HepG2 (cell line): ENCODE data around the gene SEMA3F. TPM values are rescaled to one million over a fixed set of nuclear protein-coding genes. Genes with fewer than 3 reads are reported as not detected.

Experiments
- ATAD3A ChIP-seq: sonication (generic); formaldehyde crosslinking; IDR thresholded peaks from 2 replicates; pipeline ENCODE4 v1.4.0; 2020; ENCODE audit warnings: missing genetic modification reagents
- FOSL2 ChIP-seq: sonication (generic); formaldehyde crosslinking; IDR thresholded peaks from 2 replicates; pipeline ENCODE4 v1.4.0; 2020; ENCODE audit warnings: missing genetic modification reagents
- FOXJ3 ChIP-seq: sonication (generic); formaldehyde crosslinking; IDR thresholded peaks from 2 replicates; pipeline ENCODE4 v1.4.0; 2020; ENCODE audit warnings: missing genetic modification reagents, mild to moderate bottlenecking, borderline replicate concordance
- GLI4 ChIP-seq: sonication (generic); formaldehyde crosslinking; IDR thresholded peaks from 2 replicates; pipeline ENCODE4 v1.5.1; 2020; ENCODE audit warnings: missing genetic modification reagents, mild to moderate bottlenecking, moderate library complexity, borderline replicate concordance
- JUNB ChIP-seq: sonication (generic); formaldehyde crosslinking; IDR thresholded peaks from 2 replicates; pipeline ENCODE4 v1.8.0; 2022; ENCODE audit warnings: missing genetic modification reagents, mild to moderate bottlenecking, borderline replicate concordance
- KDM1A ChIP-seq: IDR thresholded peaks from 2 replicates; pipeline ENCODE4 v1.6.1; 2016; ENCODE audit warnings: missing compliant biosample characterization
- MYC ChIP-seq: sonication (generic); formaldehyde crosslinking; IDR thresholded peaks from 2 replicates; pipeline ENCODE4 v1.9.0; 2021; ENCODE audit warnings: missing genetic modification reagents, borderline replicate concordance
- NR1H2 ChIP-seq: sonication (generic); formaldehyde crosslinking; IDR thresholded peaks from 2 replicates; pipeline ENCODE4 v1.8.1; 2022; ENCODE audit warnings: low read depth, missing genetic modification reagents, borderline replicate concordance
- PHF20 ChIP-seq: sonication (generic); formaldehyde crosslinking; IDR thresholded peaks from 2 replicates; pipeline ENCODE4 v1.5.0; 2020; ENCODE audit warnings: mild to moderate bottlenecking, missing genetic modification reagents
- RBM22 ChIP-seq: fragments of 200-400 bp; formaldehyde crosslinking; optimal IDR thresholded peaks from 2 replicates; pipeline ENCODE3; 2017; ENCODE audit warnings: mild to moderate bottlenecking, low read length, moderate library complexity
- RFXANK ChIP-seq: IDR thresholded peaks from 2 replicates; pipeline ENCODE4 v1.6.1; 2016
- SALL2 ChIP-seq: sonication (generic); formaldehyde crosslinking; IDR thresholded peaks from 2 replicates; pipeline ENCODE4 v1.8.1; 2023; ENCODE audit warnings: mild to moderate bottlenecking, missing genetic modification reagents, inconsistent platforms
- SOX13 ChIP-seq, 3 experiments: fragments of 450-650 bp in 1 of 3; sonication (generic) in 1 of 3; formaldehyde crosslinking in 1 of 3; IDR thresholded peaks in 2 of 3; conservative IDR thresholded peaks in 1 of 3; 2 replicates each; pipeline versions ENCODE4 v1.5.0 to v1.6.1; 2016 to 2020; ENCODE audit warnings: antibody characterized with exemption in 1 of 3, mild to moderate bottlenecking in 1 of 3, missing compliant biosample characterization in 1 of 3, missing genetic modification reagents in 1 of 3, moderate library complexity in 1 of 3
- SP2 ChIP-seq: sonication (generic); formaldehyde crosslinking; IDR thresholded peaks from 2 replicates; pipeline ENCODE4 v1.5.1; 2020; ENCODE audit warnings: mild to moderate bottlenecking, missing genetic modification reagents
- TAF15 ChIP-seq: fragments of 200-400 bp; formaldehyde crosslinking; IDR thresholded peaks from one replicate; pipeline ENCODE4 v1.6.1; 2018; ENCODE audit warnings: mild to moderate bottlenecking, low read depth, low read length; ENCODE audit not compliant: poor library complexity, severe bottlenecking
- XRCC5 ChIP-seq: fragments of 200-400 bp; formaldehyde crosslinking; optimal IDR thresholded peaks from 2 replicates; pipeline ENCODE3; 2017; ENCODE audit warnings: mild to moderate bottlenecking, low read length
- ZFP41 ChIP-seq: sonication (generic); formaldehyde crosslinking; IDR thresholded peaks from 2 replicates; pipeline ENCODE4 v1.4.0; 2020; ENCODE audit warnings: mild to moderate bottlenecking, missing genetic modification reagents, borderline replicate concordance
- ZNF260 ChIP-seq: sonication (generic); formaldehyde crosslinking; IDR thresholded peaks from 2 replicates; pipeline ENCODE4 v1.4.0; 2020; ENCODE audit warnings: missing genetic modification reagents, low read depth, mild to moderate bottlenecking, borderline replicate concordance
- ZNF331 ChIP-seq: sonication (generic); formaldehyde crosslinking; IDR thresholded peaks from 2 replicates; pipeline ENCODE4 v1.4.0; 2020; ENCODE audit warnings: missing genetic modification reagents
- ZNF44 ChIP-seq: sonication (generic); formaldehyde crosslinking; IDR thresholded peaks from 2 replicates; pipeline ENCODE4 v1.5.1; 2020; ENCODE audit warnings: mild to moderate bottlenecking, missing genetic modification reagents
- ZNF451 ChIP-seq: sonication (generic); formaldehyde crosslinking; IDR thresholded peaks from 2 replicates; pipeline ENCODE4 v1.5.0; 2020; ENCODE audit warnings: mild to moderate bottlenecking, missing genetic modification reagents
- ZNF766 ChIP-seq: sonication (generic); formaldehyde crosslinking; IDR thresholded peaks from 2 replicates; pipeline ENCODE4 v1.5.0; 2020; ENCODE audit warnings: missing genetic modification reagents, borderline replicate concordance
- polyA plus RNA-seq, 8 experiments: library from polyadenylated mRNA; depleted of rRNA in 3 of 8; stranded (reverse) in 7 of 8; unstranded in 1 of 8; fragments of >200 nt; fragmentation: Illumina TruSeq in 4 of 8; extraction: Trizol in 4 of 8; gene quantifications; 2 replicates each; pipeline versions ENCODE4 v1.2.1 to v1.2.3, GENCODE V29; 2011 to 2016; ENCODE audit warnings: low read depth in 4 of 8, missing spikeins in 1 of 8, mixed read lengths in 1 of 8; ENCODE audit not compliant: insufficient read depth in 1 of 8
- total RNA-seq, 5 experiments: library from RNA; depleted of rRNA; stranded (reverse); fragments of >200 nt; fragmentation: Illumina TruSeq; extraction: Trizol; gene quantifications; 2 replicates each; pipeline ENCODE4 v1.2.3, GENCODE V29; 2016; ENCODE audit warnings: low read depth in 1 of 5
- TF ChIP-seq, protein P1 (sequence below): sonication (generic); formaldehyde crosslinking; IDR thresholded peaks from 2 replicates; pipeline ENCODE4 v1.4.0; 2020; ENCODE audit warnings: missing genetic modification reagents, borderline replicate concordance
- TF ChIP-seq, protein P2 (sequence below): sonication (generic); formaldehyde crosslinking; IDR thresholded peaks from 2 replicates; pipeline ENCODE4 v1.4.0; 2020; ENCODE audit warnings: missing genetic modification reagents
- TF ChIP-seq, protein P3 (sequence below): sonication (generic); formaldehyde crosslinking; IDR thresholded peaks from 2 replicates; pipeline ENCODE4 v1.8.1; 2023; ENCODE audit warnings: missing genetic modification reagents, mild to moderate bottlenecking, borderline replicate concordance

Gene SEMA3F
- total and polyA plus RNA-seq, 2 of the 13 experiments (the other 11 are each of a cell fraction or from before 2014, with no cell fraction given), result 7.6 to 17.2 TPM

DNA sequence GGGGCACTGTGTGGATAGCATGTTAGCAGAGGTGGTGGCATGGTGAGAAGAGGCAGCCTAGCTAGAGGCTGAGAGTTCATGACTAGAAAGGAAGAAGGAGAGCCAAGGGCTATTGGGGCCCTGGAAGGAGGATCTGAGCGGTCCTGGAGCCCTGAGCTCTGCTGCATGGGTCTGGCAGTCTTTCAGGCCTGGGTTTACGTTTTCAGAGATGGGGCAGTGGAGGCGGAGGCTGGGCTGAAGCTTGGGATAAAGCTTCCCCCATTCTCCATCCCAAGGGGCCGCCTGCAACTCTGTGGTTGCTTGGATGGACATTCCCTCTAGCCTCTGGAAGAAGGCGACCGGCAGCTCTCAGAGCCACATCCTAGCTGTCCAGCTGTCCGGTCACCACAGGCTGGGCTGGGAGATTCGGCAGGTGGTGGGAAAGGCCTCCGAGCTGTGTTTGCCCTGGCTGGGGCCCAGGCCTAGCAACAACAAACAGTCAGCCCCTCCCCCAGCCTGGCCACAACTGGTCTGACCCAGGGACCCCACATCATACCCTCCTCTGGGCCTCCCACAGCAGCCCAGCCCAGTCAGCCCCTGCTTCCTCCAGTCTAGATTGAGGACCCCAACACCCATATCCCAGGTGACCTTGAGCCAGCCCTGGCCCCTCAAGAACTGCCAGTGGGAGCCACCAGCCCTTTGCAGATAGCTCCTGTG, 48.1 kb downstream of the SEMA3F start (continued):
- TF ChIP-seq ATAD3A (CRISPR knock-in tag) (no peak), ZNF44 (CRISPR knock-in tag) (no peak), KDM1A (CRISPR knock-in tag) (no peak), PHF20 (CRISPR knock-in tag) (0 out of 2 replicates have a peak, but pooled peaks have one; percentile 14), SP2 (CRISPR knock-in tag) (no peak; the same call in none of the 2 replicates), MYC (peak; percentile 52), RFXANK (CRISPR knock-in tag) (no peak), RBM22 (no peak), JUNB (no peak), ZNF451 (0 out of 2 replicates have a peak, but pooled peaks have one; percentile 71), SOX13 (IDR thresholded peaks at IDR 0.05) (no peak), SOX13 (CRISPR knock-in tag; conservative IDR thresholded peaks at IDR 0.05 in 1 of 2, IDR thresholded peaks at IDR 0.05 in 1 of 2) (peak in 1 of 2 experiments; percentile 81; a peak in 2 of 4 replicates), NR1H2 (no peak), SALL2 (CRISPR knock-in tag) (0 out of 2 replicates have a peak, but pooled peaks have one; percentile 35), ZFP41 (CRISPR knock-in tag) (no peak), ZNF260 (CRISPR knock-in tag) (no peak), GLI4 (CRISPR knock-in tag) (peak; percentile 87; the same call in 1 of the 2 replicates), ZNF766 (CRISPR knock-in tag) (no peak), FOXJ3 (CRISPR knock-in tag) (peak; percentile 75; the same call in 1 of the 2 replicates), FOSL2 (CRISPR knock-in tag) (peak; percentile 53; the same call in 1 of the 2 replicates), TAF15 (no peak), XRCC5 (peak; percentile 74), ZNF331 (CRISPR knock-in tag) (peak; percentile 71)
- TF ChIP-seq, protein P1, sequence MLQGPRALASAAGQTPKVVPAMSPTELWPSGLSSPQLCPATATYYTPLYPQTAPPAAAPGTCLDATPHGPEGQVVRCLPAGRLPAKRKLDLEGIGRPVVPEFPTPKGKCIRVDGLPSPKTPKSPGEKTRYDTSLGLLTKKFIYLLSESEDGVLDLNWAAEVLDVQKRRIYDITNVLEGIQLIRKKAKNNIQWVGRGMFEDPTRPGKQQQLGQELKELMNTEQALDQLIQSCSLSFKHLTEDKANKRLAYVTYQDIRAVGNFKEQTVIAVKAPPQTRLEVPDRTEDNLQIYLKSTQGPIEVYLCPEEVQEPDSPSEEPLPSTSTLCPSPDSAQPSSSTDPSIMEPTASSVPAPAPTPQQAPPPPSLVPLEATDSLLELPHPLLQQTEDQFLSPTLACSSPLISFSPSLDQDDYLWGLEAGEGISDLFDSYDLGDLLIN (CRISPR knock-in tag), result no peak
- TF ChIP-seq, protein P2, sequence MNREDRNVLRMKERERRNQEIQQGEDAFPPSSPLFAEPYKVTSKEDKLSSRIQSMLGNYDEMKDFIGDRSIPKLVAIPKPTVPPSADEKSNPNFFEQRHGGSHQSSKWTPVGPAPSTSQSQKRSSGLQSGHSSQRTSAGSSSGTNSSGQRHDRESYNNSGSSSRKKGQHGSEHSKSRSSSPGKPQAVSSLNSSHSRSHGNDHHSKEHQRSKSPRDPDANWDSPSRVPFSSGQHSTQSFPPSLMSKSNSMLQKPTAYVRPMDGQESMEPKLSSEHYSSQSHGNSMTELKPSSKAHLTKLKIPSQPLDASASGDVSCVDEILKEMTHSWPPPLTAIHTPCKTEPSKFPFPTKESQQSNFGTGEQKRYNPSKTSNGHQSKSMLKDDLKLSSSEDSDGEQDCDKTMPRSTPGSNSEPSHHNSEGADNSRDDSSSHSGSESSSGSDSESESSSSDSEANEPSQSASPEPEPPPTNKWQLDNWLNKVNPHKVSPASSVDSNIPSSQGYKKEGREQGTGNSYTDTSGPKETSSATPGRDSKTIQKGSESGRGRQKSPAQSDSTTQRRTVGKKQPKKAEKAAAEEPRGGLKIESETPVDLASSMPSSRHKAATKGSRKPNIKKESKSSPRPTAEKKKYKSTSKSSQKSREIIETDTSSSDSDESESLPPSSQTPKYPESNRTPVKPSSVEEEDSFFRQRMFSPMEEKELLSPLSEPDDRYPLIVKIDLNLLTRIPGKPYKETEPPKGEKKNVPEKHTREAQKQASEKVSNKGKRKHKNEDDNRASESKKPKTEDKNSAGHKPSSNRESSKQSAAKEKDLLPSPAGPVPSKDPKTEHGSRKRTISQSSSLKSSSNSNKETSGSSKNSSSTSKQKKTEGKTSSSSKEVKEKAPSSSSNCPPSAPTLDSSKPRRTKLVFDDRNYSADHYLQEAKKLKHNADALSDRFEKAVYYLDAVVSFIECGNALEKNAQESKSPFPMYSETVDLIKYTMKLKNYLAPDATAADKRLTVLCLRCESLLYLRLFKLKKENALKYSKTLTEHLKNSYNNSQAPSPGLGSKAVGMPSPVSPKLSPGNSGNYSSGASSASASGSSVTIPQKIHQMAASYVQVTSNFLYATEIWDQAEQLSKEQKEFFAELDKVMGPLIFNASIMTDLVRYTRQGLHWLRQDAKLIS, result no peak
- TF ChIP-seq, protein P3, sequence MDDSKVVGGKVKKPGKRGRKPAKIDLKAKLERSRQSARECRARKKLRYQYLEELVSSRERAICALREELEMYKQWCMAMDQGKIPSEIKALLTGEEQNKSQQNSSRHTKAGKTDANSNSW (CRISPR knock-in tag), result no peak
